Caco-2 (cell line): ENCODE data around the gene KLF16. TPM values are rescaled to one million over a fixed set of nuclear protein-coding genes. Genes with fewer than 3 reads are reported as not detected.

Experiments
- BruUV-seq: library from RNA; stranded (reverse); fragments of 400-500 nt; replicated peaks from 2 replicates; lab custom pipeline; 2021; lab: Mats Ljungman, UMichigan
- CTCF ChIA-PET: fragments of 300-600 bp; sonication (Branson Sonifier 250); formaldehyde crosslinking; loops from one replicate; lab custom pipeline; 2022; ENCODE audit warnings: antibody characterized with exemption; lab: Charles Lee
- POLR2A ChIA-PET: fragments of 300-600 bp; sonication (Branson Sonifier 250); formaldehyde crosslinking; loops from one replicate; lab custom pipeline; 2022; ENCODE audit warnings: antibody characterized with exemption; lab: Charles Lee
- DNase-seq, 2 experiments: peaks; one replicate each; pipeline versions ENCODE4 v3.0.0 to v3.0.0-alpha.2; 2020 to 2022
- H3K27me3 ChIP-seq: replicated peaks from 2 replicates; pipeline ENCODE4 v1.6.0; 2011; ENCODE audit warnings: low read length; ENCODE audit not compliant: control insufficient read depth, insufficient read depth
- H3K36me3 ChIP-seq: 2 replicates; pipeline ENCODE4 v1.5.1; 2011; ENCODE audit warnings: low read length; ENCODE audit not compliant: control insufficient read depth, insufficient read depth
- H3K4me1 ChIP-seq: fragments of 250-450 bp; sonication (Bioruptor Pico); 2 replicates; pipeline ENCODE4 v1.5.1; 2020; ENCODE audit warnings: mild to moderate bottlenecking
- H3K4me3 ChIP-seq: 2 replicates; pipeline ENCODE4 v1.5.1; 2011; ENCODE audit warnings: low read depth, mild to moderate bottlenecking, control low read depth, low read length
- H3K9me3 ChIP-seq: fragments of 250-450 bp; sonication (Bioruptor Pico); 2 replicates; pipeline ENCODE4 v1.5.1; 2020; ENCODE audit warnings: mild to moderate bottlenecking, moderate library complexity
- H3K27ac Mint-ChIP-seq: one replicate; pipeline ENCODE4 v1.8.0; 2022; ENCODE audit warnings: mixed read lengths; ENCODE audit not compliant: unreplicated experiment
- H3K27me3 Mint-ChIP-seq: one replicate; pipeline ENCODE4 v1.8.0; 2022; ENCODE audit warnings: mixed read lengths; ENCODE audit not compliant: insufficient read depth, unreplicated experiment
- H3K36me3 Mint-ChIP-seq: one replicate; pipeline ENCODE4 v1.8.0; 2022; ENCODE audit warnings: mild to moderate bottlenecking, mixed read lengths; ENCODE audit not compliant: insufficient read depth, unreplicated experiment
- H3K4me1 Mint-ChIP-seq: one replicate; pipeline ENCODE4 v1.8.0; 2022; ENCODE audit warnings: low read depth, mixed read lengths; ENCODE audit not compliant: unreplicated experiment
- H3K4me3 Mint-ChIP-seq: one replicate; pipeline ENCODE4 v1.8.0; 2022; ENCODE audit warnings: mild to moderate bottlenecking, moderate library complexity, mixed read lengths; ENCODE audit not compliant: unreplicated experiment
- H3K9me3 Mint-ChIP-seq: one replicate; pipeline ENCODE4 v1.8.0; 2022; ENCODE audit warnings: mixed read lengths; ENCODE audit not compliant: unreplicated experiment
- CTCF ChIP-seq, 2 experiments: fragments of 200-600 bp in 1 of 2; IDR thresholded peaks; 1 replicate in 1 of 2; 2 replicates in 1 of 2; pipeline versions ENCODE4 v1.5.1 to v1.8.0; 2011 to 2022; ENCODE audit warnings: antibody characterized with exemption in 1 of 2, control low read depth in 1 of 2, inconsistent platforms in 1 of 2, low read depth in 1 of 2, low read length in 1 of 2, mild to moderate bottlenecking in 1 of 2, moderate library complexity in 1 of 2; ENCODE audit not compliant: insufficient read depth in 1 of 2, severe bottlenecking in 1 of 2, unreplicated experiment in 1 of 2
- intact Hi-C: fragments of 100-400 bp; cut with micrococcal nuclease; formaldehyde crosslinking; loops from one replicate; pipeline ENCODE4 v1.10.0; 2022; ENCODE audit not compliant: unreplicated experiment
- total RNA-seq: library from RNA; stranded (reverse); gene quantifications from 2 replicates; pipeline ENCODE4 v1.2.3, GENCODE V29; 2022

The KLF16 gene
- total RNA-seq, 1 experiment from 2014 or later: 26.8 TPM

GRCh38 chr19:1847684-1848398 lies 15.5 kb downstream of the KLF16 start:
- Histone ChIP-seq H3K9me3 (no peaks in the 10 kb centered on the region), H3K27me3 (no peaks in the 10 kb centered on the region), H3K4me3 (peak overlapping the region; percentile 77), H3K36me3 (no peaks in the 10 kb centered on the region), H3K4me1 (peaks cover 4% of the 10 kb centered on the region; the same call in 1 of the 2 replicates)
- intact Hi-C loops: no loop called here
- H3K9me3 Mint-ChIP-seq: no peaks in the 10 kb centered on the region
- no peaks in the 10 kb centered on the region for H3K4me1 Mint-ChIP-seq
- peak overlapping the region; percentile 98 for H3K27ac Mint-ChIP-seq
- peaks cover 43% of the 10 kb centered on the region for H3K36me3 Mint-ChIP-seq
- ChIA-PET CTCF (interaction anchor here (0.6 kb wide), 1 partner anchor 48 kb away, joined by 4 read pairs; no protein-coding TSS in a partner anchor), POLR2A (no interaction called here)
- no peaks in the 10 kb centered on the region for H3K27me3 Mint-ChIP-seq
- no peak for TF ChIP-seq CTCF (IDR thresholded peaks at IDR 0.05; ENCODE audit: insufficient read depth in 1 of 2, low read depth in 1 of 2, low read length in 1 of 2, severe bottlenecking in 1 of 2, unreplicated experiment in 1 of 2)
- peak; percentile 58 to 60 for DNase-seq
- peak overlapping the region; percentile 95 for H3K4me3 Mint-ChIP-seq
- no TSS peak for BruUV-seq

- CTCF ChIA-PET: interaction anchor here (0.6 kb wide), 1 partner anchor 49 kb away, joined by 4 read pairs; no protein-coding TSS in a partner anchor
- peak overlapping the region; percentile 77 for H3K4me3 ChIP-seq
Measured at GRCh38 chr19:1847348-1847683, 16.1 kb downstream of the KLF16 start.

More at GRCh38 chr19:1847348-1847683, 16.1 kb downstream of the KLF16 start:
- Mint-ChIP-seq H3K27me3 (no peaks in the 10 kb centered on the region), H3K4me1 (no peaks in the 10 kb centered on the region), H3K27ac (peak overlapping the region; percentile 98), H3K9me3 (no peaks in the 10 kb centered on the region), H3K36me3 (peaks cover 43% of the 10 kb centered on the region), H3K4me3 (peak overlapping the region; percentile 95)
- intact Hi-C loops: no loop called here
- Histone ChIP-seq H3K9me3 (no peaks in the 10 kb centered on the region), H3K27me3 (no peaks in the 10 kb centered on the region), H3K4me1 (peaks cover 4% of the 10 kb centered on the region; the same call in 1 of the 2 replicates), H3K36me3 (no peaks in the 10 kb centered on the region)
- DNase-seq: no peak
- POLR2A ChIA-PET: interaction anchor here (1.3 kb wide), 1 partner anchor 9 kb away, joined by 3 read pairs; no protein-coding TSS in a partner anchor
- no peak for TF ChIP-seq CTCF (IDR thresholded peaks at IDR 0.05; ENCODE audit: insufficient read depth in 1 of 2, low read depth in 1 of 2, low read length in 1 of 2, severe bottlenecking in 1 of 2, unreplicated experiment in 1 of 2)
- TSS peak; percentile 49 for BruUV-seq
